Measurements from ENCODE around the gene TAOK1. TPM values are rescaled to one million over a fixed set of nuclear protein-coding genes. Genes with fewer than 3 reads are reported as not detected.
A peak's percentile ranks its signal among the peaks of the same experiment; 100 is the strongest.
"Not testable (repeated sequence)": the region's sequence is repeated elsewhere in the genome, so short reads cannot be mapped to it uniquely, and the experiment has no call there.

TAOK1 gene
- total RNA-seq, 1 experiment from 2014 or later = 87.7 TPM

GRCh38 chr17:29475891-29476290 is 85.7 kb downstream of the TAOK1 start:
- H3K4me1 Mint-ChIP-seq (ENCODE audit: low read depth, unreplicated experiment) = no peaks in the 10 kb centered on the region
- Histone ChIP-seq H3K36me3 (ENCODE audit: control insufficient read depth, insufficient read depth, low read length) (no peaks in the 10 kb centered on the region; the same call in 1 of the 2 replicates), H3K4me3 (ENCODE audit: low read depth, low read length) (no peak overlapping the region), H3K4me1 (no peaks in the 10 kb centered on the region), H3K27me3 (replicated peaks; ENCODE audit: control insufficient read depth, insufficient read depth, low read length) (no peaks in the 10 kb centered on the region), H3K9me3 (no peaks in the 10 kb centered on the region)
- intact Hi-C loops (cut with micrococcal nuclease; ENCODE audit: unreplicated experiment) = no loop called here
- no peak overlapping the region for H3K4me3 Mint-ChIP-seq (ENCODE audit: unreplicated experiment)
- TF ChIP-seq CTCF (IDR thresholded peaks at IDR 0.05; ENCODE audit: insufficient read depth in 1 of 2, low read depth in 1 of 2, low read length in 1 of 2, severe bottlenecking in 1 of 2, unreplicated experiment in 1 of 2) = no peak
- no peak overlapping the region for H3K27ac Mint-ChIP-seq (ENCODE audit: unreplicated experiment)
- CTCF ChIA-PET = no interaction called here
- peaks cover 60% of the 10 kb centered on the region for H3K36me3 Mint-ChIP-seq (ENCODE audit: insufficient read depth, unreplicated experiment)
- no peaks in the 10 kb centered on the region for H3K9me3 Mint-ChIP-seq (ENCODE audit: unreplicated experiment)
- BruUV-seq (replicated peaks) = TSS peak; percentile 6
- POLR2A ChIA-PET = no interaction called here
- no peaks in the 10 kb centered on the region for H3K27me3 Mint-ChIP-seq (ENCODE audit: insufficient read depth, unreplicated experiment)
- DNase-seq = no peak

- H3K4me1 ChIP-seq; H3K27me3 ChIP-seq (replicated peaks; ENCODE audit: control insufficient read depth, insufficient read depth, low read length); H3K9me3 Mint-ChIP-seq (ENCODE audit: unreplicated experiment); intact Hi-C loops (cut with micrococcal nuclease; ENCODE audit: unreplicated experiment); H3K27ac Mint-ChIP-seq (ENCODE audit: unreplicated experiment); H3K4me3 ChIP-seq (ENCODE audit: low read depth, low read length); H3K4me3 Mint-ChIP-seq (ENCODE audit: unreplicated experiment); DNase-seq; H3K4me1 Mint-ChIP-seq (ENCODE audit: low read depth, unreplicated experiment); BruUV-seq (replicated peaks); H3K36me3 ChIP-seq (ENCODE audit: control insufficient read depth, insufficient read depth, low read length); H3K9me3 ChIP-seq; H3K27me3 Mint-ChIP-seq (ENCODE audit: insufficient read depth, unreplicated experiment); CTCF ChIA-PET: not testable (repeated sequence)
- POLR2A ChIA-PET = interaction anchor here (0.6 kb wide), 1 partner anchor 127 kb away, joined by 3 read pairs; no protein-coding TSS in a partner anchor
- peaks cover 45% of the 10 kb centered on the region for H3K36me3 Mint-ChIP-seq (ENCODE audit: insufficient read depth, unreplicated experiment)
Measured at GRCh38 chr17:29480249-29480928, 90.2 kb downstream of the TAOK1 start.

GRCh38 chr17:29483503-29483902 is 93.3 kb downstream of the TAOK1 start:
- Histone ChIP-seq H3K4me3 (ENCODE audit: low read depth, low read length) (no peak overlapping the region), H3K9me3 (peaks cover 3% of the 10 kb centered on the region; the same call in 1 of the 2 replicates), H3K36me3 (ENCODE audit: control insufficient read depth, insufficient read depth, low read length) (no peaks in the 10 kb centered on the region), H3K27me3 (replicated peaks; ENCODE audit: control insufficient read depth, insufficient read depth, low read length) (no peaks in the 10 kb centered on the region), H3K4me1 (no peaks in the 10 kb centered on the region)
- H3K27me3 Mint-ChIP-seq (ENCODE audit: insufficient read depth, unreplicated experiment) = no peaks in the 10 kb centered on the region
- no peak for TF ChIP-seq CTCF (IDR thresholded peaks at IDR 0.05; ENCODE audit: insufficient read depth in 1 of 2, low read depth in 1 of 2, low read length in 1 of 2, severe bottlenecking in 1 of 2, unreplicated experiment in 1 of 2)
- H3K36me3 Mint-ChIP-seq (ENCODE audit: insufficient read depth, unreplicated experiment) = peaks cover 54% of the 10 kb centered on the region
- H3K4me3 Mint-ChIP-seq (ENCODE audit: unreplicated experiment) = no peak overlapping the region
- DNase-seq = no peak
- H3K9me3 Mint-ChIP-seq (ENCODE audit: unreplicated experiment) = no peaks in the 10 kb centered on the region
- intact Hi-C loops (cut with micrococcal nuclease; ENCODE audit: unreplicated experiment) = no loop called here
- BruUV-seq (replicated peaks) = no TSS peak
- no peak overlapping the region for H3K27ac Mint-ChIP-seq (ENCODE audit: unreplicated experiment)
- H3K4me1 Mint-ChIP-seq (ENCODE audit: low read depth, unreplicated experiment) = no peaks in the 10 kb centered on the region
- ChIA-PET CTCF (no interaction called here), POLR2A (no interaction called here)
